HFFc6 (cell line): ENCODE measurements around the gene GPSM1. TPM values are rescaled to one million over a fixed set of nuclear protein-coding genes. Genes with fewer than 3 reads are reported as not detected.

Experiments used
- DNase-seq: peaks from one replicate; pipeline ENCODE4 v3.0.0-alpha.2; 2018
- H3K27ac Mint-ChIP-seq: 2 replicates; pipeline ENCODE4 v1.8.0; 2020; ENCODE audit warnings: mild to moderate bottlenecking, mixed read lengths
- H3K27me3 Mint-ChIP-seq: 2 replicates; pipeline ENCODE4 v1.8.0; 2021; ENCODE audit warnings: mild to moderate bottlenecking, moderate library complexity, mixed read lengths; ENCODE audit not compliant: insufficient read depth
- H3K36me3 Mint-ChIP-seq: 2 replicates; pipeline ENCODE4 v1.8.0; 2021; ENCODE audit warnings: low read depth, mixed read lengths
- H3K4me1 Mint-ChIP-seq: 2 replicates; pipeline ENCODE4 v1.8.0; 2020; ENCODE audit warnings: low read depth, mixed read lengths
- H3K4me3 Mint-ChIP-seq: 2 replicates; pipeline ENCODE4 v1.8.0; 2020; ENCODE audit warnings: mild to moderate bottlenecking, moderate library complexity, mixed read lengths
- H3K9me3 Mint-ChIP-seq: 2 replicates; pipeline ENCODE4 v1.8.0; 2020; ENCODE audit warnings: mild to moderate bottlenecking, mixed read lengths
- total RNA-seq, 6 experiments: library from RNA; stranded (reverse); fragmentation: NEBNext Ultra II Directional; extraction: Animal tissue kit (Norgen Biotek cat#: 25700); gene quantifications; 2 replicates in 1 of 6; 3 replicates in 5 of 6; pipeline ENCODE4 v1.2.3, GENCODE V29; 2021
- TF ChIP-seq, protein P1 (sequence below): fragments of 200-600 bp; sonication (generic); IDR thresholded peaks from 2 replicates; pipeline ENCODE4 v1.5.0; 2021; ENCODE audit warnings: antibody characterized with exemption, mild to moderate bottlenecking

GPSM1 gene
- total RNA-seq, 6 experiments from 2014 or later = 50.9 to 60.2 (median 55.0) TPM

DNA sequence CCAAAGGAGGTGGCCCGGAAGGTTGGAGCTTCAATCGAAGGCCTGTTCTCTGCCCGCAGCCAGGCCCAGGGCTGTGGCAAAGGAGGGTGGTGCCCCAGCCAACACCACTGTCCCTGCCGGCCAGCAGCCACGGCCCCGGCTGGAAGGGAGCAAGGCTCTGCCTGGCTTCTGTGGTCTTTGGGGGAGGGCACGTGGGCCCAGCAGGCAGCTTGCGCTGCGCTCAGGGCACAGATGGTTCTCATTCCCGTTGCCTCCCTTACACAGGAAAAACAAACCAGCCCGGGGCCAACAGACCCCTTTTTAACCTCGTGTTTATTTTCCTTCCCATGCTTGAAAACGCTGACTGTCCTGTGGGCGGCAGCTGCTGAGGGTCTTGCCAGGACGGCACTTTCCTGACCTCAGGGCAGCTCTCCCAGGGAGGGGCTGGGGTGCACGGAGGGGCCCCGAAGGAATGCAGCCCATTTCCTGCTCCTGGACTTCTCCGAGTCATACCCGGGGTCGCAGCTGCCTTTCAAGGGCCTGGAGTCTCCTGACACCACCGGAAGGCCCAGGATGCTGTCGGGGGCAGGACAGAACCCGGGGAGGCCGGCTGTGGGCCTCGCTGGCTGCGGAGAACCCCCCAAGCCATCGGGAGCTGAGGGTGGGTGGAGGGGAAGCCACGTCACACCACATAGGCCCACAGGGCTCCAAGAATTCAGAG is 1.1 kb upstream of the GPSM1 start:
- H3K36me3 Mint-ChIP-seq = no peaks in the 10 kb centered on the region; the same call in 1 of the 2 replicates
- peak overlapping the region; percentile 78 for H3K4me3 Mint-ChIP-seq
- H3K4me1 Mint-ChIP-seq = peaks cover 22% of the 10 kb centered on the region
- DNase-seq = peak; percentile 75
- TF ChIP-seq, protein P1, sequence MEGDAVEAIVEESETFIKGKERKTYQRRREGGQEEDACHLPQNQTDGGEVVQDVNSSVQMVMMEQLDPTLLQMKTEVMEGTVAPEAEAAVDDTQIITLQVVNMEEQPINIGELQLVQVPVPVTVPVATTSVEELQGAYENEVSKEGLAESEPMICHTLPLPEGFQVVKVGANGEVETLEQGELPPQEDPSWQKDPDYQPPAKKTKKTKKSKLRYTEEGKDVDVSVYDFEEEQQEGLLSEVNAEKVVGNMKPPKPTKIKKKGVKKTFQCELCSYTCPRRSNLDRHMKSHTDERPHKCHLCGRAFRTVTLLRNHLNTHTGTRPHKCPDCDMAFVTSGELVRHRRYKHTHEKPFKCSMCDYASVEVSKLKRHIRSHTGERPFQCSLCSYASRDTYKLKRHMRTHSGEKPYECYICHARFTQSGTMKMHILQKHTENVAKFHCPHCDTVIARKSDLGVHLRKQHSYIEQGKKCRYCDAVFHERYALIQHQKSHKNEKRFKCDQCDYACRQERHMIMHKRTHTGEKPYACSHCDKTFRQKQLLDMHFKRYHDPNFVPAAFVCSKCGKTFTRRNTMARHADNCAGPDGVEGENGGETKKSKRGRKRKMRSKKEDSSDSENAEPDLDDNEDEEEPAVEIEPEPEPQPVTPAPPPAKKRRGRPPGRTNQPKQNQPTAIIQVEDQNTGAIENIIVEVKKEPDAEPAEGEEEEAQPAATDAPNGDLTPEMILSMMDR = no peak
- no peaks in the 10 kb centered on the region for H3K9me3 Mint-ChIP-seq
- H3K27me3 Mint-ChIP-seq = no peaks in the 10 kb centered on the region; the same call in none of the 2 replicates
- peak overlapping the region; percentile 96 for H3K27ac Mint-ChIP-seq

DNA sequence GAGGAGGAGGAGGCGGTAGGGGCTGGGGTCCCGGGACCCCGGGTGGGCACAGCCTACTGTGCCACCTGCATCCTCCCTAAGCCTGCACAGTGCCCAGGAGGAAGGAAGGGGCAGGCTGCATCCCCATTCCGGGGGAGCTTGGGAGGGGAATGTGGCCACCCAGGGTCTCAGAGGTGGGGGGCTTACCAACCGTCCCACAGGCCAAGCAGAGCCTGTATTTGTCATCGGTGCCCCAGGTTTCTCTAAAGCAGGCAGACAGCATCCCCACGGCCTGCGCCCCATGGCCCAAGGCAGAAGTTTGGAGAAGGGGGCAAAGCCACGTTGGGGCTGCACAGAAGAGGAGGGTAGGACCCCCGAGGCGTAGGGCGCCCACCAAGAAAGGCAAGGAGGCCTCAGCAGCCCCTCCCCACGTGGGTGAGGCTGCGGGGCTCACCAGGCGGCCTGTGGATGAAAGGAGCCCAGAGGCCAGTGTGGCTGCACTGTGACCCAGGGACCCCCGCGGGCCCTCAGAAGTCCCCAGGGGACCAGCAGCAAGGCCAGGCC is 507 bp upstream of the GPSM1 start:
- no peak for DNase-seq
- Mint-ChIP-seq H3K9me3 (no peaks in the 10 kb centered on the region), H3K36me3 (no peaks in the 10 kb centered on the region; the same call in 1 of the 2 replicates), H3K27me3 (no peaks in the 10 kb centered on the region; the same call in none of the 2 replicates), H3K4me3 (peak overlapping the region; percentile 78), H3K27ac (peak overlapping the region; percentile 96), H3K4me1 (peaks cover 22% of the 10 kb centered on the region)
- TF ChIP-seq, protein P1 = no peak

DNA sequence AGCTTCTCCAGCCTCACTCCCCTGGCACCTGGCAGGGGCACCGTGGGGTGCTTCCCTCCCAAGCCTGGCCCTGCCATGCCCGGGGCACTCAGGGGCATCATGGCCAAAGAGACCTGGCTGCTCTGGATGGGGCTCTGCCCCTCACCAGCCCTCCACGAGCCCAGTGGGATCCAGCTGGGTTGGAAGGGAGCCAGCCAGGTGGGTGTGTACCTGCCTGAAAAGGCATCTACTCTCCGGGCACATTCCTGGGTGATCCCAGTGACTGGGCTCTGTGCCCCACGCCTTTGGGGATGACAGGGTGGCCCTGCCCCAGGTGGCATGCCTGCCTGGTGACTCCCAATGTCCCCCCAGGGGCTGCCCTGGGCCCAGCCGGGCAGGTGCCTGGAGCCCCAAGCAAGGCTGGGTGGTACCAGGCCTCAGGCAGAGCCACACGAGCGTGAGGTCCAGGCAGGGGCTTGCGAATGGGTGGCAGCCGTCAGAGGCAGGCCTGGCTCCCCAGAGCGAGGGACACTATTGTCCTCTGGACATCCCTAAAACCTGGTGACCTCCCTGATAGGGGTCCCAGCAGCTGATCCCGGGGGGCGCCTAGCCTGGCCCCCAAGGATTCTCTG is 777 bp downstream of the GPSM1 start:
- no peaks in the 10 kb centered on the region; the same call in 1 of the 2 replicates for H3K36me3 Mint-ChIP-seq
- H3K4me1 Mint-ChIP-seq = peaks cover 22% of the 10 kb centered on the region
- H3K4me3 Mint-ChIP-seq = peak overlapping the region; percentile 98
- no peaks in the 10 kb centered on the region for H3K9me3 Mint-ChIP-seq
- DNase-seq = no peak
- H3K27me3 Mint-ChIP-seq = no peaks in the 10 kb centered on the region; the same call in none of the 2 replicates
- peak overlapping the region; percentile 94 for H3K27ac Mint-ChIP-seq
- TF ChIP-seq, protein P1 = no peak

DNA sequence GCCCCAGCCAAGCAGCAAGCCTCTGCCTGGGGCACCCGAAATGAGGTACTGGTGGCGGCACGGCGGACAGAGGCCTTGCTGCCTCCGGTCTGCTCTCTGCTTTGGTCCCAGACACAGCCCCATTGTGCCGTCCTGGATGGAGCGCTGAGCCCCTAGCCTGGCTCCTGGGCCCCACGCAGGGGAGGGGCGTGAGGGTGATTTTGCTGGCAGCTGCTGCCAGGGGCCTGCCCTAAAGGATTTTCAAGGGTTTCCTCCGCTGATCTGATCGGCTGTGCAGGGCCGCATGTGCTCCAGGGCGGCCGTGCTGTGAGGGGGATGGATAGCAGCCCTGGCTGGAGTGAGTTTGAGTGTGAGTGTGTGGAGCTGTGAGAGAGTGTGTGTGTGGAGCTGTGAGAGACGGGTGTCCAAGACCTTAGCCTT is 1.3 kb downstream of the GPSM1 start:
- Mint-ChIP-seq H3K4me1 (peaks cover 22% of the 10 kb centered on the region), H3K4me3 (peak overlapping the region; percentile 98), H3K27me3 (no peaks in the 10 kb centered on the region; the same call in none of the 2 replicates), H3K36me3 (no peaks in the 10 kb centered on the region; the same call in 1 of the 2 replicates), H3K9me3 (no peaks in the 10 kb centered on the region), H3K27ac (peak overlapping the region; percentile 94)
- TF ChIP-seq, protein P1 = no peak
- DNase-seq = peak; percentile 35

DNA sequence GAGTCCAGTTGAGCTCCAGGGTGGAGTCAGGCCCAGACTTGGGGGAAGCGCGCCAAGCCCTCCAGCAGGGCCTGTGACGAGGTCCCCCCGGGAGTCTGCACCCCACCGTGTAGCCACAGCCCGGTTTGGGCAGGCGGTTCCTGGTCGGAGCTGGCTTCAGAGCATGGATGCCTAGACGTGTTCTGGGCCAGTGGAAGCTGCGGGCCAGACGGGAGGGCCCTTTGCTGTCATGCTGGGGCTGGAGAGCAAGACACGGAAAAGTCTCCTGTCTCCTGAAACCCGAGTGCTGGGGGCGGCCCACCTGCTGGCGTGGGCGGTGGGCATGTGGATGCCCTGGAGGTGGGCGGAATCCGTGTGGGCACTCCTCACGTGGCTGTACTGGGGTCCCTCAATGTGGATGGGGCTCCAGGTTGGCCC is 1.9 kb downstream of the GPSM1 start:
- DNase-seq = no peak

More for the DNA sequence above, 1.9 kb downstream of the GPSM1 start:
- H3K9me3 Mint-ChIP-seq = no peaks in the 10 kb centered on the region
- peak overlapping the region; percentile 98 for H3K4me3 Mint-ChIP-seq
- peaks cover 22% of the 10 kb centered on the region for H3K4me1 Mint-ChIP-seq
- peak overlapping the region; percentile 94 for H3K27ac Mint-ChIP-seq
- H3K36me3 Mint-ChIP-seq = no peaks in the 10 kb centered on the region; the same call in 1 of the 2 replicates
- H3K27me3 Mint-ChIP-seq = no peaks in the 10 kb centered on the region; the same call in none of the 2 replicates
- TF ChIP-seq, protein P1 = no peak
